ENCODE results near the gene FCGR2B.
"Not testable (repeated sequence)": the region's sequence is repeated elsewhere in the genome, so short reads cannot be mapped to it uniquely, and the experiment has no call there.

FCGR2B gene

DNA sequence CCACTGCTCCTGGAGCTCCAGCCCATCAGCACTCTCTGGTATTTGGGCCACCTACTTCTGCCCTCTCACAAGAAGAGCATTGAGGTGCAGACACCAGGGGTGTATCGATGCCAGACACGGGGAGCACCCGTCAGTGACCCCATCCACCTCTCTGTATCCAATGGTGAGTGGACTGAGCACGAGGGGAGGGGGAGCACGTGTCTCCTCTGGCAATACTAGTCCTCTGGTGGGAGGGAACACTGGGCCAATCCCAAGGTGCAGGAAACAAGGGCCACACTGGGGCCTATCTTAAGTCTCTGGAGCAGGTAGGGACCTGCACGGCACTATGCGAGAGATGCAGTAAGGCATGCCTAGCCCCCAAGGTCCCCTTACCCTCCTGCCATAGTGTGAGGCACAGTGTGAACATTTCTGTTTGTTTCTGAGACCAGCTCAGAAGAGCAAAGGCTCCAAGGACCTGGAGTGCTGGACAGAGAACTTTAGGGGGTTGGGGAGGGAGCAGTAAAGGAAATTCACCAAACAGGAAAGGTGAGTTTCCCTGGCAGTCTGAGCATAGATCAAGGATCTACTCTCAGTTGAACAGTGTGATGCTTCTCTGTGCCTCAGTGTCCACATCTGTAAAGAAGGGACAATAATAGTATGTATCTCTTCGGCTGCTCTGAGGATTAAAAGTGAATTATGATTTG lies 60.7 kb downstream of the FCGR2B start:
- H3K4me3 ChIP-seq (ENCODE audit: low read length): no peak overlapping the region
- DNase-seq (ENCODE audit: low read depth): peak; percentile 77
- TF ChIP-seq, protein P1, sequence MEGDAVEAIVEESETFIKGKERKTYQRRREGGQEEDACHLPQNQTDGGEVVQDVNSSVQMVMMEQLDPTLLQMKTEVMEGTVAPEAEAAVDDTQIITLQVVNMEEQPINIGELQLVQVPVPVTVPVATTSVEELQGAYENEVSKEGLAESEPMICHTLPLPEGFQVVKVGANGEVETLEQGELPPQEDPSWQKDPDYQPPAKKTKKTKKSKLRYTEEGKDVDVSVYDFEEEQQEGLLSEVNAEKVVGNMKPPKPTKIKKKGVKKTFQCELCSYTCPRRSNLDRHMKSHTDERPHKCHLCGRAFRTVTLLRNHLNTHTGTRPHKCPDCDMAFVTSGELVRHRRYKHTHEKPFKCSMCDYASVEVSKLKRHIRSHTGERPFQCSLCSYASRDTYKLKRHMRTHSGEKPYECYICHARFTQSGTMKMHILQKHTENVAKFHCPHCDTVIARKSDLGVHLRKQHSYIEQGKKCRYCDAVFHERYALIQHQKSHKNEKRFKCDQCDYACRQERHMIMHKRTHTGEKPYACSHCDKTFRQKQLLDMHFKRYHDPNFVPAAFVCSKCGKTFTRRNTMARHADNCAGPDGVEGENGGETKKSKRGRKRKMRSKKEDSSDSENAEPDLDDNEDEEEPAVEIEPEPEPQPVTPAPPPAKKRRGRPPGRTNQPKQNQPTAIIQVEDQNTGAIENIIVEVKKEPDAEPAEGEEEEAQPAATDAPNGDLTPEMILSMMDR (IDR thresholded peaks at IDR 0.05; ENCODE audit: insufficient read depth, low read depth, low read length, missing control alignments): no peak

DNA sequence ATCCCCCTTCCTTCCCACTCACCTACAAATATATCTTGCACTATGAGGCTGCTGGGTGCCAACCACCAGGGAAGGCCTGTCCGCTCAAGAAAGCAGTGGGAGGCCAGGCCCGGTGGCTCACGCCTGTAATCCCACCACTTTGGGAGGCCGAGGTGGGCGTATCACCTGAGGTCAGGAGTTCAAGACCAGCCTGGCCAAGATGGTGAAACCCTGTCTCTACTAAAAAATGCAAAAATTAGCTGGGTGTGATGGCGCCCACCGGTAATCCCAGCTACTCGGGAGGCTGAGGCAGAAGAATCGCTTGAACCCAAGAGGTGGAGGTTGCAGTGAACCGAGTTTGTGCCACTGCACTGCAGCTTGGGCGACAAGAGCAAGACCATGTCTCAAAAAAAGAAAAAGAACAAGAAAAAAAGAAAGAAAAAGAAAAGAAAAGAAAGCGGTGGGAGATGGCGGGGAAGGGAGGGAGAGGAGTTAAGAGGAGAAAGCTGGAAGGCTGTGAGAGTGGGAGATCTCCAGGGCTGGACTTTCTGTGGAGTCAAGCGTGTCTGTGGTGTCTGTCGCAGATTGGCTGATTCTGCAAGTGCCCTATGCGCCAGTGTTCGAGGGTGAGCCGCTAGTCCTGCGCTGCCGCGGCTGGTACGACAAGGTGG lies 62.4 kb downstream of the FCGR2B start:
- peak overlapping the region; percentile 63 for H3K4me3 ChIP-seq (ENCODE audit: low read length)

DNA sequence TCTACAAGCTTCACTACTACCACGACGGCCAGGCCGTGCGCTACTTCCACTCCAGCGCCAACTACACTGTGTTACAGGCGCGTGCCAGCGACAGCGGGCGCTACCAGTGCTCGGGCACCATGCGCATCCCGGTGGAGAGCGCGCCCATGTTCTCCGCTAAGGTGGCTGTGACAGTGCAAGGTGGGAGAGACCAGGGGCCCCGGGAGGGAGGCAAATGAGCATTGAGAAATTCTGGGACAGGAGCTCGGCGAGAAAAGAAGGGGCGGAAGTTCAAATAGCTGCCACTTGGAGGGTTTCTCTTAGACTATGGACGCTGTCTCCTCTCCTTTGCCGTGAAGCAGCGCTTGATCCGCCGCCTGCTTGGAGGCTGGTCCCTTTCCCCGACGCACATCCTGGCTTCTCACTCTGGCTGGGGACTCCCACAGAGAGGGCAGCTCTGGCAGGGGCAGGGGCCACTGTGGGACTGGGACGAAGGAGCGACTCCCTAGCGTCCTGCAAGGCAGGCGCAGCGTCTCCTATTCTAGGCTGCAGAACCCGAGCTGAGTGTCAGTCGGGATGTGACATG lies 63.0 kb downstream of the FCGR2B start:
- TF ChIP-seq, protein P1 (IDR thresholded peaks at IDR 0.05; ENCODE audit: insufficient read depth, low read depth, low read length, missing control alignments): peak; percentile 30
- H3K4me3 ChIP-seq (ENCODE audit: low read length): peak overlapping the region; percentile 63
- peak; percentile 43 for DNase-seq (ENCODE audit: low read depth)

More for the DNA sequence above, 62.4 kb downstream of the FCGR2B start:
- DNase-seq (ENCODE audit: low read depth): not testable (repeated sequence)

DNA sequence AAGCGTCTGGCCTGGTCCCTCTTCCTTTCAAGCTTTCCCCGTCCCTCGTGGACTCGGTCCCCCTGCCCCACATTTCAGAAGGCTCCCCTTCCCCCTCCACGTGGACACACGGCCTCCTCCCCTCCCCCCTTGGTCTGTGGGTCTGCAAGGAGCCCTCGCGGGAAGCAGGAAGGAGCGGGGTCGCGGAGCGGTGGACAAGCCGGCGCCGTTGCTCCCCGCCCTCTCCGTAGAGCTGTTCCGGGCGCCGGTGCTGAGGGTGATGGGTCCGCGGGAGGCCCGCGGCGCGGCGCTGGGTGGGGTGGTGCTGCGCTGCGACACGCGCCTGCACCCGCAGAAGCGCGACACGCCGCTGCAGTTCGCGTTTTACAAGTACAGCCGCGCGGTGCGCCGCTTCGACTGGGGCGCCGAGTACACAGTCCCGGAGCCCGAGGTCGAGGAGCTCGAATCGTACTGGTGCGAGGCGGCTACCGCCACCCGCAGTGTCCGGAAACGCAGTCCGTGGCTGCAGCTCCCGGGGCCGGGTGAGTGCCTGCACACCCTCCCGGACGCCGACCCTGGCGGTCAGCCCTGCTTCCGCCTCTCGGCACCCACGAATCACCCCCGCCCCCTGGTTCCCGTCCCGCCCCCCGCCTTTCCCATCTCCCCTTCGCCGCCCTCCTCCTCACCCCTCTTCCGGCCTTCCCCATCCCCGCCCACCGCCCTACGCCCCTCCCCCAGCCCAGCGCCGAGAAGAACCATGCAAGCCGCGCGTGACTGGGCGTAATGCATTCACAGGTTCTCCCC lies 63.7 kb downstream of the FCGR2B start:
- TF ChIP-seq, protein P1 (IDR thresholded peaks at IDR 0.05; ENCODE audit: insufficient read depth, low read depth, low read length, missing control alignments): no peak
- H3K4me3 ChIP-seq (ENCODE audit: low read length): peak overlapping the region; percentile 63
- peak; percentile 60 for DNase-seq (ENCODE audit: low read depth)

DNA sequence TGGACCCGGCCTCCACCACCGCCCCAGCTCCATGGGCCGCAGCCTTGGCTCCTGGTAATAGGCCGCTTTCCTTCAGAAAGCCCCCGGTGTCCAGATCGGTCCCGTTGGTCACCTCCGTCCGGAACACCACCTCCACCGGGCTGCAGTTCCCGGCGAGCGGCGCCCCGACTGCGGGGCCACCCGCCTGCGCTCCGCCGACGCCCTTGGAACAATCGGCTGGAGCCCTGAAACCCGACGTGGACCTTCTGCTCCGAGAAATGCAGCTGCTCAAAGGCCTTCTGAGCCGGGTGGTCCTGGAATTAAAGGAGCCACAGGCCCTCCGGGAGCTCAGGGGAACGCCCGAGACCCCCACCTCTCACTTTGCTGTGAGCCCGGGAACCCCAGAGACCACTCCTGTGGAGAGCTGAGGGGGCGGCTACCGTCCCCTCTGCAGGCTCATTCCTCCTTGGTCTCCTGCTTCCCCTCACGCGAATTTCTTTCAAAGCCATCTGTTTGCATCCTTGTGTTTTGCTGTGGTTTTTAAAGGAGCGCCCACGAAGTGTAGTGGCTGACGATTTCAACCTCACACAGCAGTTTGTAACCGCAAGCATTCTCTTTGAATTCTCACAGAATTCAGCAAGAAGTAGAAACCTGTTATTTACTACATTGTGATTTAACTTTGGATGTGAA lies 64.4 kb downstream of the FCGR2B start:
- peak overlapping the region; percentile 63 for H3K4me3 ChIP-seq (ENCODE audit: low read length)
- TF ChIP-seq, protein P1 (IDR thresholded peaks at IDR 0.05; ENCODE audit: insufficient read depth, low read depth, low read length, missing control alignments): no peak
- DNase-seq (ENCODE audit: low read depth): no peak
